ENCODE data around the gene CYP46A1.

- TF ChIP-seq, protein P1, sequence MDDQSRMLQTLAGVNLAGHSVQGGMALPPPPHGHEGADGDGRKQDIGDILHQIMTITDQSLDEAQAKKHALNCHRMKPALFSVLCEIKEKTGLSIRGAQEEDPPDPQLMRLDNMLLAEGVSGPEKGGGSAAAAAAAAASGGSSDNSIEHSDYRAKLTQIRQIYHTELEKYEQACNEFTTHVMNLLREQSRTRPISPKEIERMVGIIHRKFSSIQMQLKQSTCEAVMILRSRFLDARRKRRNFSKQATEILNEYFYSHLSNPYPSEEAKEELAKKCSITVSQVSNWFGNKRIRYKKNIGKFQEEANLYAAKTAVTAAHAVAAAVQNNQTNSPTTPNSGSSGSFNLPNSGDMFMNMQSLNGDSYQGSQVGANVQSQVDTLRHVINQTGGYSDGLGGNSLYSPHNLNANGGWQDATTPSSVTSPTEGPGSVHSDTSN (CRISPR knock-in tag; IDR thresholded peaks at IDR 0.05) = no peak
- TF ChIP-seq ZSCAN4 (tag by site-specific recombination; IDR thresholded peaks at IDR 0.05) (no peak), ZNF133 (tag by site-specific recombination; IDR thresholded peaks at IDR 0.05) (no peak), BCL11A (tag by site-specific recombination; IDR thresholded peaks at IDR 0.05; ENCODE audit: low read depth) (no peak), CTCF (tag by site-specific recombination; IDR thresholded peaks at IDR 0.05) (no peak), ZNF221 (tag by site-specific recombination; IDR thresholded peaks at IDR 0.05; ENCODE audit: borderline replicate concordance) (no peak)
Measured at GRCh38 chr14:99702115-99702514, 18.0 kb downstream of the CYP46A1 start.
